AML-193 (cell line): ENCODE results near the gene RESP18.
A peak's percentile ranks its signal among the peaks of the same experiment; 100 is the strongest.

Source experiments
- DNase-seq, 2 experiments: peaks; one replicate each; lab custom pipeline; 2025; lab: John Stamatoyannopoulos, UW

RESP18 gene

GRCh38 chr2:219332542-219332941, at the start of gene RESP18:
RESP18 (minus strand) TSS chr2:219332744.
- DNase-seq, result no peak

GRCh38 chr2:219381448-219381847, 48.9 kb upstream of the RESP18 start:
- DNase-seq, result no peak

GRCh38 chr2:219380926-219381325, 48.4 kb upstream of the RESP18 start:
- DNase-seq, result no peak

- DNase-seq, result no peak
These were observed 45.8 kb upstream of the RESP18 start for GRCh38 chr2:219378163-219378851.

- no peak for DNase-seq
These were observed 36.9 kb upstream of the RESP18 start for GRCh38 chr2:219369447-219369861.

GRCh38 chr2:219368690-219369191, 36.2 kb upstream of the RESP18 start:
- DNase-seq, result no peak

- DNase-seq, result peak; percentile 20 to 36
These were observed 30.1 kb upstream of the RESP18 start for GRCh38 chr2:219362524-219363164.

- no peak for DNase-seq
These were observed 29.5 kb upstream of the RESP18 start for GRCh38 chr2:219362072-219362471.

- no peak for DNase-seq
These were observed 25.9 kb upstream of the RESP18 start for GRCh38 chr2:219358170-219359075.

- peak; percentile 86 to 91 for DNase-seq
These were observed 24.3 kb upstream of the RESP18 start for GRCh38 chr2:219356834-219357233.

- no peak for DNase-seq
These were observed 22.0 kb upstream of the RESP18 start for GRCh38 chr2:219354582-219354981.

- DNase-seq, result no peak
These were observed 20.6 kb upstream of the RESP18 start for GRCh38 chr2:219353129-219353528.

- peak; percentile 39 to 55 for DNase-seq
These were observed 20.0 kb upstream of the RESP18 start for GRCh38 chr2:219352448-219353023.

- DNase-seq, result no peak
These were observed 18.2 kb upstream of the RESP18 start for GRCh38 chr2:219350710-219351221.

- no peak for DNase-seq
These were observed 17.7 kb upstream of the RESP18 start for GRCh38 chr2:219350215-219350614.

- peak; percentile 2 to 3 for DNase-seq
These were observed 12.3 kb upstream of the RESP18 start for GRCh38 chr2:219344751-219345430.

GRCh38 chr2:219335373-219335786, 2.8 kb upstream of the RESP18 start:
- no peak for DNase-seq

GRCh38 chr2:219334076-219334475, 1.5 kb upstream of the RESP18 start:
- no peak for DNase-seq

- DNase-seq, result no peak
These were observed 857 bp downstream of the RESP18 start for GRCh38 chr2:219331560-219332213.

- no peak for DNase-seq
These were observed 4.8 kb downstream of the RESP18 start for GRCh38 chr2:219327719-219328118.
